Loucy (cell line): ENCODE data around the gene CCNI.

Experiments
- H2AFZ ChIP-seq: fragments of 200-600 bp; sonication (generic); 2 replicates; pipeline ENCODE4 v1.6.0; 2016; ENCODE audit warnings: antibody characterized with exemption, mild to moderate bottlenecking, low read length, moderate library complexity
- H3F3A ChIP-seq: fragments of 200-600 bp; 2 replicates; pipeline ENCODE4 v1.6.0; 2016; ENCODE audit warnings: antibody characterized with exemption, low read depth, mild to moderate bottlenecking
- H3K27me3 ChIP-seq: fragments of 200-600 bp; sonication (generic); 2 replicates; pipeline ENCODE4 v1.6.1; 2014; ENCODE audit warnings: low read length, mild to moderate bottlenecking; ENCODE audit not compliant: insufficient read depth, poor library complexity, severe bottlenecking
- H3K36me3 ChIP-seq: fragments of 200-600 bp; sonication (generic); 2 replicates; pipeline ENCODE4 v1.6.1; 2016; ENCODE audit warnings: low read length; ENCODE audit not compliant: insufficient read depth
- H3K4me1 ChIP-seq: fragments of 200-600 bp; sonication (generic); 2 replicates; pipeline ENCODE4 v1.5.1; 2014; ENCODE audit warnings: low read length, mild to moderate bottlenecking; ENCODE audit not compliant: insufficient read depth, poor library complexity, severe bottlenecking
- H3K4me2 ChIP-seq: fragments of 200-600 bp; sonication (generic); 2 replicates; pipeline ENCODE4 v1.6.0; 2014; ENCODE audit warnings: antibody characterized with exemption, low read length, low read depth, mild to moderate bottlenecking; ENCODE audit not compliant: poor library complexity, severe bottlenecking
- H3K4me3 ChIP-seq: fragments of 200-600 bp; sonication (generic); 2 replicates; pipeline ENCODE4 v1.5.1; 2014; ENCODE audit warnings: low read length, mild to moderate bottlenecking, mixed read lengths; ENCODE audit not compliant: poor library complexity, severe bottlenecking
- H3K79me2 ChIP-seq: fragments of 200-600 bp; sonication (generic); 2 replicates; pipeline ENCODE4 v1.6.1; 2014; ENCODE audit warnings: low read length; ENCODE audit not compliant: insufficient read depth
- H3K9ac ChIP-seq: fragments of 200-600 bp; sonication (generic); 2 replicates; pipeline ENCODE4 v1.6.0; 2014; ENCODE audit warnings: mild to moderate bottlenecking, low read depth, low read length, moderate library complexity; ENCODE audit not compliant: poor library complexity, severe bottlenecking
- H3K9me2 ChIP-seq: fragments of 200-600 bp; sonication (generic); replicated peaks from 2 replicates; pipeline ENCODE4 v1.6.1; 2016; ENCODE audit warnings: low read depth, low read length, mixed read lengths
- H3K9me3 ChIP-seq: fragments of 200-600 bp; sonication (generic); 2 replicates; pipeline ENCODE4 v1.6.1; 2014; ENCODE audit warnings: mild to moderate bottlenecking, antibody characterized with exemption, low read length, low read depth; ENCODE audit not compliant: insufficient read depth
- H4K20me1 ChIP-seq: fragments of 200-600 bp; sonication (generic); 2 replicates; pipeline ENCODE4 v1.6.0; 2014; ENCODE audit warnings: antibody characterized with exemption, low read length, mild to moderate bottlenecking; ENCODE audit not compliant: insufficient read depth, poor library complexity, severe bottlenecking
- CTCF ChIP-seq: fragments of 200-600 bp; sonication (generic); conservative IDR thresholded peaks from 2 replicates; pipeline ENCODE4 v1.5.1; 2014; ENCODE audit warnings: mild to moderate bottlenecking, antibody characterized with exemption, low read length
- EZH2phosphoT487 ChIP-seq: fragments of 200-600 bp; IDR thresholded peaks from 2 replicates; pipeline ENCODE4 v1.6.1; 2018; ENCODE audit warnings: antibody characterized with exemption, mild to moderate bottlenecking, moderate library complexity, borderline replicate concordance

CCNI gene

DNA sequence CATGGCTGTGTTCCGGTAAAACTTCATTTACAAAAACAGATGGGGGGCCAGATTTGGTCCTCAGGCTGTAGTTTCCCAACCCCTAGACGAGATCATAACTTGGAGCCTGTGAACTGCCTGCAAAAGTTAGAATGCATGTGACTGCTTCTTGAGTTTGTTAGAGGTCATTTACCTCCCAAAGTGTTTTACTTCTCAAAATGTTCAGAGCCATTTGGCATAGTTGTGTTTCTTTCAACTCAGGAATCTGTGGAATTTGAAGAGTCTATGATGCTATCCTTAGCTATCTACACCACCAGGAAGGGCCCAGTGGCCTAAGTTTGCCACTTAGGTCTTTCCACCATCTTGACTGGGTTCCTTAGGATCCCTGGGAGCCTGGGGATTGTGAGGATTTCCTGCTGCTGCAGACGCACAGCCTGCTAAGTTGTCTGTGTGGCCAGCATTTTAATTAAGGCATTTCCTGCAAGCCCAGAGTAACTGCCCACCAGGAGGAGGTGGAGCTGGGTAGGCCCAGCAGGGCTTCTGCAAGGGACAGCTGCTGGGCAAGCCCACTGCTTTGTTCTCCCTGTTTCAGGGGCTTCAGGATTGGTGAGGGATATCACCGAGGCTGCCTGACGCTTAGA, 53.1 kb downstream of the CCNI start:
- H3F3A ChIP-seq: no peaks in the 10 kb centered on the region
- no peak overlapping the region for H3K4me2 ChIP-seq
- no peak overlapping the region for H3K4me3 ChIP-seq
- no peaks in the 10 kb centered on the region for H3K9me2 ChIP-seq
- peaks cover 26% of the 10 kb centered on the region; the same call in 1 of the 2 replicates for H3K36me3 ChIP-seq
- no peaks in the 10 kb centered on the region for H3K79me2 ChIP-seq
- H3K4me1 ChIP-seq: peaks cover 11% of the 10 kb centered on the region
- H3K9me3 ChIP-seq: no peaks in the 10 kb centered on the region
- no peak overlapping the region for H2AFZ ChIP-seq
- H4K20me1 ChIP-seq: no peaks in the 10 kb centered on the region
- no peaks in the 10 kb centered on the region for H3K27me3 ChIP-seq
- H3K9ac ChIP-seq: no peak overlapping the region
- TF ChIP-seq EZH2phosphoT487 (no peak), CTCF (no peak)

GRCh38 chr4:77021614-77022089, 54.1 kb downstream of the CCNI start:
- no peaks in the 10 kb centered on the region for H3K27me3 ChIP-seq
- H2AFZ ChIP-seq: no peak overlapping the region
- H3F3A ChIP-seq: no peaks in the 10 kb centered on the region
- H3K9me3 ChIP-seq: no peaks in the 10 kb centered on the region
- H3K4me2 ChIP-seq: no peak overlapping the region
- TF ChIP-seq CTCF (no peak), EZH2phosphoT487 (no peak)
- H3K4me3 ChIP-seq: no peak overlapping the region
- H3K4me1 ChIP-seq: peaks cover 11% of the 10 kb centered on the region
- no peaks in the 10 kb centered on the region for H3K9me2 ChIP-seq
- H3K36me3 ChIP-seq: peaks cover 32% of the 10 kb centered on the region; the same call in 1 of the 2 replicates
- H3K9ac ChIP-seq: no peak overlapping the region
- no peaks in the 10 kb centered on the region for H4K20me1 ChIP-seq
- no peaks in the 10 kb centered on the region for H3K79me2 ChIP-seq

DNA sequence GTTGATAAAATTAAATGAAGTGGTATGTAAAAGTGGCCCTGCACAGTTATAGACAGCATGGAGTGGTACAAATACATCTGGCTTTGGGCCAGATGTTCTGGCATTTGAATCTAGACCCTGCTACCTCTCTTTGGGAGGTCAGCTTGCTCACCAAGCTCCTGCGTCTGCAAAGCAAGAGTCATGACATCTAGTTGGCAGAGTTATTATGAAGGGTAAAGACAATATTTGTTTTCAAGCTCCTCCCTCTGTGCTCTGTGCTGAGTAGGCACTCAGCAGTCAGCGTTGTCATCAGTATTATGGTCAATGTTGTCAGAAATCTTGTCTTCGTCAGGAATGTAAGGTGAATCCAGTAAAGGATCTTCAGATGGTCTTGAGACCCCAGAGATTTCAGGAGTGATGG, 55.8 kb downstream of the CCNI start:
- no peaks in the 10 kb centered on the region for H3F3A ChIP-seq
- H4K20me1 ChIP-seq: no peaks in the 10 kb centered on the region
- no peak overlapping the region for H2AFZ ChIP-seq
- no peaks in the 10 kb centered on the region for H3K9me3 ChIP-seq
- no peaks in the 10 kb centered on the region for H3K27me3 ChIP-seq
- no peak overlapping the region for H3K4me2 ChIP-seq
- H3K4me1 ChIP-seq: peaks cover 17% of the 10 kb centered on the region
- H3K79me2 ChIP-seq: no peaks in the 10 kb centered on the region
- no peak overlapping the region for H3K9ac ChIP-seq
- TF ChIP-seq CTCF (no peak), EZH2phosphoT487 (no peak)
- no peaks in the 10 kb centered on the region for H3K9me2 ChIP-seq
- H3K36me3 ChIP-seq: peaks cover 44% of the 10 kb centered on the region; the same call in 1 of the 2 replicates
- H3K4me3 ChIP-seq: no peak overlapping the region
